Measurements from ENCODE around the gene PARPBP.
"Not testable (repeated sequence)": the region's sequence is repeated elsewhere in the genome, so short reads cannot be mapped to it uniquely, and the experiment has no call there.

The PARPBP gene

GRCh38 chr12:102131442-102131841, 11.5 kb downstream of the PARPBP start:
- H3K4me1 ChIP-seq; H3K4me2 ChIP-seq (ENCODE audit: low read length); H3K9me3 ChIP-seq (ENCODE audit: control insufficient read depth, low read length): not testable (repeated sequence)

GRCh38 chr12:102137619-102138018, 17.6 kb downstream of the PARPBP start:
- H3K4me2 ChIP-seq (ENCODE audit: low read length); H3K4me3 ChIP-seq (ENCODE audit: low read depth, low read length); H2AFZ ChIP-seq; H3K36me3 ChIP-seq (ENCODE audit: control insufficient read depth, insufficient read depth, low read length); H3K27ac ChIP-seq; H3K4me1 ChIP-seq; H3K9ac ChIP-seq; H3K27me3 ChIP-seq (ENCODE audit: control insufficient read depth, insufficient read depth, low read length); H3K9me3 ChIP-seq (ENCODE audit: control insufficient read depth, low read length); H3K79me2 ChIP-seq: not testable (repeated sequence)

More at GRCh38 chr12:102131442-102131841, 11.5 kb downstream of the PARPBP start:
- not testable (repeated sequence) for H3K79me2 ChIP-seq; H3K27ac ChIP-seq; H3K36me3 ChIP-seq (ENCODE audit: control insufficient read depth, insufficient read depth, low read length); H3K4me3 ChIP-seq (ENCODE audit: low read depth, low read length); H3K27me3 ChIP-seq (ENCODE audit: control insufficient read depth, insufficient read depth, low read length); H2AFZ ChIP-seq; H3K9ac ChIP-seq

GRCh38 chr12:102142866-102143373, 22.9 kb downstream of the PARPBP start:
- H3K79me2 ChIP-seq; H3K27me3 ChIP-seq (ENCODE audit: control insufficient read depth, insufficient read depth, low read length); H2AFZ ChIP-seq; H3K9me3 ChIP-seq (ENCODE audit: control insufficient read depth, low read length); H3K4me3 ChIP-seq (ENCODE audit: low read depth, low read length); H3K9ac ChIP-seq; H3K36me3 ChIP-seq (ENCODE audit: control insufficient read depth, insufficient read depth, low read length); H3K4me1 ChIP-seq; H3K27ac ChIP-seq; H3K4me2 ChIP-seq (ENCODE audit: low read length): not testable (repeated sequence)

GRCh38 chr12:102144221-102144620, 24.2 kb downstream of the PARPBP start:
- Histone ChIP-seq H3K79me2 (no peaks in the 10 kb centered on the region), H3K9ac (no peak overlapping the region), H3K4me3 (ENCODE audit: low read depth, low read length) (no peak overlapping the region), H3K27ac (no peak overlapping the region), H2AFZ (no peak overlapping the region), H3K27me3 (ENCODE audit: control insufficient read depth, insufficient read depth, low read length) (no peaks in the 10 kb centered on the region), H3K9me3 (ENCODE audit: control insufficient read depth, low read length) (no peaks in the 10 kb centered on the region), H3K36me3 (ENCODE audit: control insufficient read depth, insufficient read depth, low read length) (no peaks in the 10 kb centered on the region), H3K4me1 (no peaks in the 10 kb centered on the region), H3K4me2 (ENCODE audit: low read length) (no peak overlapping the region)
- TF ChIP-seq CTCF (IDR thresholded peaks at IDR 0.05) = no peak

- H3K9me3 ChIP-seq (ENCODE audit: control insufficient read depth, low read length); H3K79me2 ChIP-seq; H3K4me2 ChIP-seq (ENCODE audit: low read length); H3K4me1 ChIP-seq; H3K27me3 ChIP-seq (ENCODE audit: control insufficient read depth, insufficient read depth, low read length); H3K27ac ChIP-seq; H3K9ac ChIP-seq; H3K4me3 ChIP-seq (ENCODE audit: low read depth, low read length); H3K36me3 ChIP-seq (ENCODE audit: control insufficient read depth, insufficient read depth, low read length); H2AFZ ChIP-seq: not testable (repeated sequence)
Measured at GRCh38 chr12:102147062-102147587, 27.1 kb downstream of the PARPBP start.

GRCh38 chr12:102155206-102155605, 35.2 kb downstream of the PARPBP start:
- not testable (repeated sequence) for H2AFZ ChIP-seq; H3K9ac ChIP-seq; H3K4me2 ChIP-seq (ENCODE audit: low read length); H3K79me2 ChIP-seq; H3K4me1 ChIP-seq; H3K36me3 ChIP-seq (ENCODE audit: control insufficient read depth, insufficient read depth, low read length); H3K4me3 ChIP-seq (ENCODE audit: low read depth, low read length); H3K27ac ChIP-seq; H3K27me3 ChIP-seq (ENCODE audit: control insufficient read depth, insufficient read depth, low read length); H3K9me3 ChIP-seq (ENCODE audit: control insufficient read depth, low read length)

GRCh38 chr12:102163383-102163782, 43.4 kb downstream of the PARPBP start:
- Histone ChIP-seq H3K36me3 (ENCODE audit: control insufficient read depth, insufficient read depth, low read length) (no peaks in the 10 kb centered on the region), H3K4me3 (ENCODE audit: low read depth, low read length) (no peak overlapping the region), H3K4me1 (no peaks in the 10 kb centered on the region), H3K79me2 (no peaks in the 10 kb centered on the region), H3K27ac (no peak overlapping the region), H3K9ac (no peak overlapping the region), H3K4me2 (ENCODE audit: low read length) (no peak overlapping the region), H3K9me3 (ENCODE audit: control insufficient read depth, low read length) (no peaks in the 10 kb centered on the region), H2AFZ (no peak overlapping the region), H3K27me3 (ENCODE audit: control insufficient read depth, insufficient read depth, low read length) (no peaks in the 10 kb centered on the region)
- TF ChIP-seq CTCF (IDR thresholded peaks at IDR 0.05) = no peak
